Amniotic epithelial cell (primary cell): ENCODE data around the gene MYO1A.
"Not testable (repeated sequence)": the region's sequence is repeated elsewhere in the genome, so short reads cannot be mapped to it uniquely, and the experiment has no call there.

Experiments used
- DNase-seq: peaks from one replicate; pipeline ENCODE4 v3.0.0-alpha.2; 2010; ENCODE audit warnings: low read depth

Gene MYO1A

GRCh38 chr12:57046947-57047890, 2.7 kb downstream of the MYO1A start:
- no peak for DNase-seq

GRCh38 chr12:57046086-57046791, 3.7 kb downstream of the MYO1A start:
- no peak for DNase-seq

- no peak for DNase-seq
Measured at GRCh38 chr12:57044889-57045288, 5.0 kb downstream of the MYO1A start.

- DNase-seq, result no peak
Measured at GRCh38 chr12:57044468-57044867, 5.5 kb downstream of the MYO1A start.

GRCh38 chr12:57042695-57043094, 7.2 kb downstream of the MYO1A start:
- DNase-seq, result no peak

- no peak for DNase-seq
Measured at GRCh38 chr12:57040750-57041149, 9.2 kb downstream of the MYO1A start.

GRCh38 chr12:57040211-57040610, 9.7 kb downstream of the MYO1A start:
- no peak for DNase-seq

GRCh38 chr12:57039016-57039798, 10.7 kb downstream of the MYO1A start:
- DNase-seq, result no peak

- DNase-seq, result no peak
Measured at GRCh38 chr12:57037264-57037663, 12.7 kb downstream of the MYO1A start.

GRCh38 chr12:57033431-57033830, 16.5 kb downstream of the MYO1A start:
- DNase-seq, result no peak

GRCh38 chr12:57031789-57032188, 18.1 kb downstream of the MYO1A start:
- no peak for DNase-seq

GRCh38 chr12:57031138-57031725, 18.7 kb downstream of the MYO1A start:
- DNase-seq, result no peak

GRCh38 chr12:57029457-57029856, 20.5 kb downstream of the MYO1A start:
- DNase-seq, result no peak

- DNase-seq, result no peak
Measured at GRCh38 chr12:57027805-57028153, 22.1 kb downstream of the MYO1A start.

GRCh38 chr12:57027011-57027804, 22.7 kb downstream of the MYO1A start:
- DNase-seq, result no peak

- DNase-seq, result no peak
Measured at GRCh38 chr12:57025196-57025595, 24.7 kb downstream of the MYO1A start.

- not testable (repeated sequence) for DNase-seq
Measured at GRCh38 chr12:57022324-57022723, 27.6 kb downstream of the MYO1A start.

- DNase-seq, result no peak
Measured at GRCh38 chr12:57019983-57020719, 29.8 kb downstream of the MYO1A start.

- DNase-seq, result no peak
Measured at GRCh38 chr12:57018906-57019305, 31.0 kb downstream of the MYO1A start.

GRCh38 chr12:57018353-57018752, 31.6 kb downstream of the MYO1A start:
- DNase-seq, result not testable (repeated sequence)

GRCh38 chr12:57016348-57016747, 33.6 kb downstream of the MYO1A start, which contains the start of gene TAC3:
Gene TAC3 (minus strand): TSS chr12:57016529. CDS start chr12:57015797, 732 bp downstream.
- DNase-seq, result no peak
